HG02885 (cell line): ENCODE results near the gene RAB8B.

ENCODE experiments used
- ATAC-seq: cut with Tn5 transposase; IDR thresholded peaks from one replicate; pipeline ENCODE4 v1.9.1; 2021; ENCODE audit warnings: mild to moderate bottlenecking; ENCODE audit not compliant: unreplicated experiment, poor library complexity

RAB8B gene

GRCh38 chr15:63260791-63261190, 71.4 kb downstream of the RAB8B start:
- no peak for ATAC-seq

GRCh38 chr15:63261311-63261710, 71.9 kb downstream of the RAB8B start:
- no peak for ATAC-seq

- no peak for ATAC-seq
Measured at GRCh38 chr15:63263519-63263918, 74.1 kb downstream of the RAB8B start.

- no peak for ATAC-seq
Measured at GRCh38 chr15:63264688-63265293, 75.4 kb downstream of the RAB8B start.

GRCh38 chr15:63274427-63274826, 85.0 kb downstream of the RAB8B start:
- ATAC-seq = no peak

- ATAC-seq = no peak
Measured at GRCh38 chr15:63276342-63277037, 87.1 kb downstream of the RAB8B start.

GRCh38 chr15:63277038-63277892, 87.9 kb downstream of the RAB8B start, which contains the start of gene APH1B:
APH1B (plus strand) TSS chr15:63277605; CDS start chr15:63277624, 19 bp downstream.
- peak; percentile 83 for ATAC-seq

- ATAC-seq = no peak
Measured at GRCh38 chr15:63277893-63278456, 88.6 kb downstream of the RAB8B start.

GRCh38 chr15:63283126-63283525, 93.7 kb downstream of the RAB8B start:
- ATAC-seq = no peak

- no peak for ATAC-seq
Measured at GRCh38 chr15:63284335-63284734, 94.9 kb downstream of the RAB8B start.

- no peak for ATAC-seq
Measured at GRCh38 chr15:63287109-63287508, 97.7 kb downstream of the RAB8B start.

GRCh38 chr15:63288342-63288741, 98.9 kb downstream of the RAB8B start:
- no peak for ATAC-seq

GRCh38 chr15:63288778-63289378, 99.5 kb downstream of the RAB8B start:
- ATAC-seq = no peak

GRCh38 chr15:63291507-63291906, 102.1 kb downstream of the RAB8B start:
- ATAC-seq = no peak

GRCh38 chr15:63292241-63292640, 102.8 kb downstream of the RAB8B start:
- no peak for ATAC-seq

- ATAC-seq = no peak
Measured at GRCh38 chr15:63292771-63293170, 103.4 kb downstream of the RAB8B start.

GRCh38 chr15:63294359-63294758, 105.0 kb downstream of the RAB8B start:
- ATAC-seq = no peak

- ATAC-seq = no peak
Measured at GRCh38 chr15:63295341-63295740, 105.9 kb downstream of the RAB8B start.

GRCh38 chr15:63296195-63296594, 106.8 kb downstream of the RAB8B start:
- ATAC-seq = no peak

GRCh38 chr15:63299943-63300575, 110.7 kb downstream of the RAB8B start:
- no peak for ATAC-seq
